B cell (primary cell): ENCODE data around the gene HCFC2. TPM values are rescaled to one million over a fixed set of nuclear protein-coding genes. Genes with fewer than 3 reads are reported as not detected.
A peak's percentile ranks its signal among the peaks of the same experiment; 100 is the strongest.

Experiments used
- ATAC-seq: fragments of 200-7000 bp; cut with Tn5 transposase; one replicate; pipeline ENCODE4 v1.10.0; 2021; ENCODE audit warnings: low read depth, mild to moderate bottlenecking, moderate number of reproducible peaks, moderate library complexity
- CTCF ChIA-PET: fragments of 350-600 bp; sonication (Branson Sonifier 250); formaldehyde crosslinking; loops from one replicate; lab custom pipeline; 2021; ENCODE audit warnings: antibody characterized with exemption, inconsistent platforms; lab: Charles Lee
- POLR2A ChIA-PET: fragments of 350-600 bp; sonication (Branson Sonifier 250); formaldehyde crosslinking; loops from one replicate; lab custom pipeline; 2021; ENCODE audit warnings: antibody characterized with exemption; lab: Charles Lee
- DNase-seq: peaks from one replicate; pipeline ENCODE4 v3.0.0; 2013
- H2AFZ ChIP-seq: 2 replicates; pipeline ENCODE4 v1.6.1; 2012; ENCODE audit warnings: mild to moderate bottlenecking, low read depth, low read length; ENCODE audit not compliant: insufficient read depth, poor library complexity, severe bottlenecking
- H3K27ac ChIP-seq, 2 donors: 1 replicate in 1 of 2; 2 replicates in 1 of 2; pipeline ENCODE4 v1.5.1; 2012 to 2013; ENCODE audit warnings: low read length in 2 of 2, mild to moderate bottlenecking in 2 of 2, moderate library complexity in 1 of 2
- H3K27me3 ChIP-seq, 4 experiments: fragments of 200-600 bp in 1 of 4; sonication (generic) in 1 of 4; replicated peaks in 1 of 4; 1 replicate in 2 of 4; 2 replicates in 2 of 4; pipeline versions ENCODE4 v1.6.1 to v1.7.0; 2013 to 2016; ENCODE audit warnings: low read length in 3 of 4, mild to moderate bottlenecking in 2 of 4, mixed read lengths in 1 of 4, moderate library complexity in 1 of 4; ENCODE audit not compliant: insufficient read depth in 4 of 4, control insufficient read depth in 3 of 4; ENCODE audit errors: control extremely low read depth in 1 of 4
- H3K36me3 ChIP-seq, 2 experiments: replicated peaks in 1 of 2; 1 replicate in 1 of 2; 2 replicates in 1 of 2; pipeline versions ENCODE4 v1.6.1 to v1.7.1; 2013; ENCODE audit warnings: low read length in 1 of 2; ENCODE audit not compliant: insufficient read depth in 2 of 2, control insufficient read depth in 1 of 2; ENCODE audit errors: control extremely low read depth in 1 of 2, extremely low read depth in 1 of 2
- H3K4me1 ChIP-seq, 2 donors: fragments of 200-600 bp in 1 of 2; sonication (generic) in 1 of 2; 1 replicate in 1 of 2; 2 replicates in 1 of 2; pipeline versions ENCODE4 v1.5.1 to v1.6.1; 2013 to 2017; ENCODE audit warnings: low read length in 2 of 2; ENCODE audit not compliant: control insufficient read depth in 2 of 2, insufficient read depth in 2 of 2
- H3K4me2 ChIP-seq: replicated peaks from 2 replicates; pipeline ENCODE3; 2012; ENCODE audit warnings: mild to moderate bottlenecking, low read depth, low read length; ENCODE audit not compliant: poor library complexity, severe bottlenecking
- H3K4me3 ChIP-seq, 5 experiments: fragments of 200-600 bp in 1 of 5; sonication (generic) in 1 of 5; 1 replicate in 3 of 5; 2 replicates in 2 of 5; pipeline versions ENCODE4 v1.5.1 to v1.7.0; 2011 to 2016; ENCODE audit warnings: low read length in 4 of 5, mild to moderate bottlenecking in 4 of 5, low read depth in 2 of 5, control low read depth in 1 of 5, moderate library complexity in 1 of 5; ENCODE audit not compliant: insufficient read depth in 1 of 5; ENCODE audit errors: control extremely low read depth in 1 of 5, extremely low read depth in 1 of 5
- H3K79me2 ChIP-seq: fragments of 200-600 bp; sonication (generic); one replicate; pipeline ENCODE4 v1.6.0; 2016; ENCODE audit warnings: low read length; ENCODE audit not compliant: control insufficient read depth, insufficient read depth
- H3K9ac ChIP-seq: fragments of 200-600 bp; sonication (generic); 2 replicates; pipeline ENCODE4 v1.6.1; 2017; ENCODE audit warnings: mild to moderate bottlenecking, low read length, moderate library complexity
- H3K9me3 ChIP-seq, 3 donors: one replicate each; pipeline versions ENCODE4 v1.6.1 to v1.7.1; 2013; ENCODE audit warnings: low read length in 2 of 3; ENCODE audit not compliant: control insufficient read depth in 2 of 3, insufficient read depth in 1 of 3; ENCODE audit errors: control extremely low read depth in 1 of 3
- H4K20me1 ChIP-seq: 2 replicates; pipeline ENCODE4 v1.6.0; 2012; ENCODE audit warnings: mild to moderate bottlenecking, low read length; ENCODE audit not compliant: insufficient read depth, control insufficient read depth, poor library complexity, severe bottlenecking
- H3K27ac Mint-ChIP-seq: one replicate; pipeline ENCODE4 v1.8.0; 2021; ENCODE audit warnings: mixed read lengths
- H3K27me3 Mint-ChIP-seq: one replicate; pipeline ENCODE4 v1.8.0; 2021; ENCODE audit warnings: mixed read lengths
- H3K4me1 Mint-ChIP-seq: one replicate; pipeline ENCODE4 v1.8.0; 2021; ENCODE audit warnings: mixed read lengths
- H3K4me3 Mint-ChIP-seq: one replicate; pipeline ENCODE4 v1.8.0; 2021; ENCODE audit warnings: mixed read lengths
- H3K9me3 Mint-ChIP-seq: one replicate; pipeline ENCODE4 v1.8.0; 2022; ENCODE audit warnings: mixed read lengths; ENCODE audit not compliant: insufficient read depth
- EZH2 ChIP-seq: IDR thresholded peaks from 2 replicates; pipeline ENCODE4 v1.6.1; 2012; ENCODE audit warnings: borderline replicate concordance, low read depth, mild to moderate bottlenecking, moderate library complexity, low read length; ENCODE audit not compliant: insufficient read depth, poor library complexity, severe bottlenecking
- WGBS: methylation state at CpG from one replicate; pipeline ENCODE4 v1.1.5; 2013; ENCODE audit warnings: missing lambda C conversion rate; ENCODE audit not compliant: insufficient coverage; 5-methylcytosine and 5-hydroxymethylcytosine counted together
- intact Hi-C: fragments of 100-400 bp; cut with micrococcal nuclease; formaldehyde crosslinking; loops from one replicate; pipeline ENCODE4 v1.10.0; 2022
- polyA plus RNA-seq: library from polyadenylated mRNA; depleted of rRNA; stranded (reverse); fragments of >200 nt; gene quantifications from 2 replicates; pipeline ENCODE4 v1.2.3, GENCODE V29; 2012
- total RNA-seq, 2 donors: library from RNA; stranded (reverse); fragments of 120-200 nt in 1 of 2; gene quantifications; 1 replicate in 1 of 2; 2 replicates in 1 of 2; pipeline versions ENCODE4 v1.2.3 to v1.2.4, GENCODE V29; 2013 to 2022
- TF ChIP-seq, protein P1 (sequence below): fragments of 200-600 bp; IDR thresholded peaks from one replicate; pipeline ENCODE4 v1.8.0; 2022; ENCODE audit warnings: antibody characterized with exemption, mild to moderate bottlenecking

The HCFC2 gene
- total and polyA plus RNA-seq, 2 donors (not counting 1 experiment from before 2014, with no cell fraction given) = 8.2 to 10.5 TPM

DNA sequence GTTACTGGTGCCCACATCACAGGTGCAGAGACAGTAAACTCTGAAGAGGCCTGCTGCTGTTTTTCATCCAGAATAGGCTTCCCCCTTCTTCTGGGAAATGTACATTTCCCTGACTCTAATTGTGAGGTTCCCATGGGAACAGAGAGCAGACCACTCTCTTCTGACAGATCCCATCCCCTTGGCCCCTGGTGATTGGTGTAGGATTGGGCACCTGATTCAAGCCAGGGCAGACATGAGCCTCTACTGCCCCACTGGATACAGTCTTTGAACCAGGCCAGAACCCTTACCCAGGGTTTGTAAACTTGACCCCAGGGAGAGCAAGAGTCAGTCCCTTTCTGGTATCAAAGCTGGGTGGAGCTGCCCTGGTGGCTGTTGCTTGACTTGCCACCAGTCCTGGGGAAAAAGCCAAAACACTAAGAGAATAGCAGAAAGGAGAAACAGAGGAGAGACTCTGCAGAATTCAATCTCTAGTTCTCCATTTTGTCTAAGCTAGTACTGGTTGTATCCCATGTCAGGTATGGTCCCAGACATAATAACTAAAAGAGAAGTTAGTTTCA, 88.4 kb downstream of the HCFC2 start:
- ATAC-seq = no peak
- ChIA-PET CTCF (no interaction called here), POLR2A (no interaction called here)
- H3K4me1 ChIP-seq = peaks cover 4 to 9% of the 10 kb centered on the region in 2 donors
- no peak overlapping the region for H3K27ac ChIP-seq
- Mint-ChIP-seq H3K4me1 (peaks cover 6% of the 10 kb centered on the region), H3K4me3 (no peak overlapping the region), H3K9me3 (no peaks in the 10 kb centered on the region), H3K27me3 (peaks cover 25% of the 10 kb centered on the region), H3K27ac (no peak overlapping the region)
- DNase-seq = no peak
- no peaks in the 10 kb centered on the region for H3K9me3 ChIP-seq
- H3K4me3 ChIP-seq = no peak overlapping the region
- H3K9ac ChIP-seq = no peak overlapping the region
- H3K36me3 ChIP-seq = no peaks in the 10 kb centered on the region
- H3K79me2 ChIP-seq = no peaks in the 10 kb centered on the region
- no peak overlapping the region for H2AFZ ChIP-seq
- intact Hi-C loops = no loop called here
- H3K27me3 ChIP-seq = no peaks in the 10 kb centered on the region
- H3K4me2 ChIP-seq = no peak overlapping the region
- H4K20me1 ChIP-seq = no peaks in the 10 kb centered on the region
- TF ChIP-seq, protein P1, sequence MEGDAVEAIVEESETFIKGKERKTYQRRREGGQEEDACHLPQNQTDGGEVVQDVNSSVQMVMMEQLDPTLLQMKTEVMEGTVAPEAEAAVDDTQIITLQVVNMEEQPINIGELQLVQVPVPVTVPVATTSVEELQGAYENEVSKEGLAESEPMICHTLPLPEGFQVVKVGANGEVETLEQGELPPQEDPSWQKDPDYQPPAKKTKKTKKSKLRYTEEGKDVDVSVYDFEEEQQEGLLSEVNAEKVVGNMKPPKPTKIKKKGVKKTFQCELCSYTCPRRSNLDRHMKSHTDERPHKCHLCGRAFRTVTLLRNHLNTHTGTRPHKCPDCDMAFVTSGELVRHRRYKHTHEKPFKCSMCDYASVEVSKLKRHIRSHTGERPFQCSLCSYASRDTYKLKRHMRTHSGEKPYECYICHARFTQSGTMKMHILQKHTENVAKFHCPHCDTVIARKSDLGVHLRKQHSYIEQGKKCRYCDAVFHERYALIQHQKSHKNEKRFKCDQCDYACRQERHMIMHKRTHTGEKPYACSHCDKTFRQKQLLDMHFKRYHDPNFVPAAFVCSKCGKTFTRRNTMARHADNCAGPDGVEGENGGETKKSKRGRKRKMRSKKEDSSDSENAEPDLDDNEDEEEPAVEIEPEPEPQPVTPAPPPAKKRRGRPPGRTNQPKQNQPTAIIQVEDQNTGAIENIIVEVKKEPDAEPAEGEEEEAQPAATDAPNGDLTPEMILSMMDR = no peak
- no peak for TF ChIP-seq EZH2

DNA sequence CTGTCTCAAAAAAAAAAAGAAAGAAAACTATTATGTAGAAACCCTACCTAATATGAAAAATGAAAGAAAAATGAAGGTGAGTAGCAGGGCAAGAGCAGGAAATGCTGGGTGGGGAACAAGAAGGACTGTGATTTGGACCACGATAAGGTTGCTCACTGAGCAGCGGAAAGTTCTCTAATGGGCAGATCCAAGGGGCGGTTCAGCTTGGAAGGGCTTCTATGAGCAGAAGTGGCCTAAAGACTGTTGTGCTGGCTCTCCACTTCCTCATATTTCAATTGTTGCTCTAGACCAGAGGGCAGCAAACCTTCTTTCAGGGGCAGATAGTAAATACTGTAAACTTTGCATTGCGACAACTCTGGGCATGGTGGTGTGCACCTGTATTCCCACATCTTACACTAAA, 90.0 kb downstream of the HCFC2 start:
- H3K79me2 ChIP-seq = no peaks in the 10 kb centered on the region
- ATAC-seq (no peak), DNase-seq (peak; percentile 33)
- H2AFZ ChIP-seq = peak overlapping the region; percentile 18
- intact Hi-C loops = no loop called here
- H3K9me3 Mint-ChIP-seq = no peaks in the 10 kb centered on the region
- H3K4me1 ChIP-seq = peaks cover 4 to 9% of the 10 kb centered on the region in 2 donors
- WGBS = 40% methylated on average over 2 of the region's 4 CpGs
- ChIA-PET CTCF (no interaction called here), POLR2A (interaction anchor here (0.6 kb wide), 1 partner anchor 13 kb away, joined by 3 read pairs; no protein-coding TSS in a partner anchor)
- H3K9me3 ChIP-seq = no peaks in the 10 kb centered on the region
- H3K4me3 Mint-ChIP-seq = no peak overlapping the region
- no peak overlapping the region for H3K9ac ChIP-seq
- H3K36me3 ChIP-seq = no peaks in the 10 kb centered on the region
- H4K20me1 ChIP-seq = no peaks in the 10 kb centered on the region
- TF ChIP-seq EZH2 = no peak
- TF ChIP-seq, protein P1 = no peak
- no peaks in the 10 kb centered on the region for H3K27me3 ChIP-seq
- H3K27ac Mint-ChIP-seq = no peak overlapping the region
- H3K4me3 ChIP-seq = no peak overlapping the region
- H3K27me3 Mint-ChIP-seq = peaks cover 17% of the 10 kb centered on the region
- no peak overlapping the region for H3K27ac ChIP-seq
- H3K4me2 ChIP-seq = peak overlapping the region; percentile 3
- peaks cover 6% of the 10 kb centered on the region for H3K4me1 Mint-ChIP-seq
